Glutamatergic neuron (in vitro differentiated cells): ENCODE measurements around the gene PRRC2B. TPM values are rescaled to one million over a fixed set of nuclear protein-coding genes. Genes with fewer than 3 reads are reported as not detected.

ENCODE experiments used
- DNase-seq: peaks from one replicate; pipeline ENCODE4 v3.0.0; 2022
- H3K27ac Mint-ChIP-seq: one replicate; pipeline ENCODE4 v1.8.0; 2020; ENCODE audit warnings: mild to moderate bottlenecking, mixed read lengths, inconsistent platforms; ENCODE audit not compliant: unreplicated experiment
- H3K27me3 Mint-ChIP-seq: one replicate; pipeline ENCODE4 v1.8.0; 2020; ENCODE audit warnings: mild to moderate bottlenecking, moderate library complexity, mixed read lengths, inconsistent platforms; ENCODE audit not compliant: unreplicated experiment
- H3K36me3 Mint-ChIP-seq: one replicate; pipeline ENCODE4 v1.8.0; 2020; ENCODE audit warnings: mild to moderate bottlenecking, mixed read lengths, inconsistent platforms; ENCODE audit not compliant: unreplicated experiment
- H3K4me1 Mint-ChIP-seq: one replicate; pipeline ENCODE4 v1.8.0; 2020; ENCODE audit warnings: mild to moderate bottlenecking, low read depth, mixed read lengths, inconsistent platforms; ENCODE audit not compliant: unreplicated experiment
- H3K4me3 Mint-ChIP-seq: one replicate; pipeline ENCODE4 v1.8.0; 2020; ENCODE audit warnings: mild to moderate bottlenecking, mixed read lengths, inconsistent platforms; ENCODE audit not compliant: unreplicated experiment
- H3K9me3 Mint-ChIP-seq: one replicate; pipeline ENCODE4 v1.8.0; 2020; ENCODE audit warnings: mild to moderate bottlenecking, moderate library complexity, mixed read lengths, inconsistent platforms; ENCODE audit not compliant: unreplicated experiment
- CTCF ChIP-seq: fragments of 200-600 bp; sonication (generic); IDR thresholded peaks from one replicate; pipeline ENCODE4 v1.5.0; 2021; ENCODE audit not compliant: partially characterized antibody, unreplicated experiment
- total RNA-seq: library from RNA; stranded (reverse); fragmentation: NEBNext Ultra II Directional; extraction: Animal tissue kit (Norgen Biotek cat#: 25700); gene quantifications from one replicate; pipeline ENCODE4 v1.2.1, GENCODE V29; 2021; ENCODE audit not compliant: unreplicated experiment

The PRRC2B gene
- total RNA-seq, 1 donor from 2014 or later = 489 TPM

GRCh38 chr9:131530920-131531832, 137.3 kb downstream of the PRRC2B start, which contains the start of gene UCK1:
UCK1 (minus strand) TSS chr9:131531263; CDS start chr9:131531174, 89 bp downstream.
- peaks cover 2% of the 10 kb centered on the region for H3K4me1 Mint-ChIP-seq
- no peak for TF ChIP-seq CTCF
- no peaks in the 10 kb centered on the region for H3K36me3 Mint-ChIP-seq
- H3K9me3 Mint-ChIP-seq = peaks cover 1% of the 10 kb centered on the region
- peaks cover 5% of the 10 kb centered on the region for H3K27me3 Mint-ChIP-seq
- H3K27ac Mint-ChIP-seq = no peak within 1 kb of the TSS
- peak within 1 kb of the TSS; percentile 87 for H3K4me3 Mint-ChIP-seq
- DNase-seq = peak; percentile 84

- no peak for DNase-seq
These were observed 140.9 kb downstream of the PRRC2B start for GRCh38 chr9:131534721-131535237.

GRCh38 chr9:131537946-131538345, 144.1 kb downstream of the PRRC2B start:
- no peak for TF ChIP-seq CTCF
- no peak overlapping the region for H3K27ac Mint-ChIP-seq
- no peak for DNase-seq
- H3K9me3 Mint-ChIP-seq = peaks cover 6% of the 10 kb centered on the region
- no peaks in the 10 kb centered on the region for H3K4me1 Mint-ChIP-seq
- H3K36me3 Mint-ChIP-seq = peaks cover 17% of the 10 kb centered on the region
- no peaks in the 10 kb centered on the region for H3K27me3 Mint-ChIP-seq
- no peak overlapping the region for H3K4me3 Mint-ChIP-seq

More at GRCh38 chr9:131534721-131535237, 140.9 kb downstream of the PRRC2B start:
- Mint-ChIP-seq H3K27ac (no peak overlapping the region), H3K4me1 (peaks cover 2% of the 10 kb centered on the region), H3K36me3 (peaks cover 7% of the 10 kb centered on the region), H3K4me3 (no peak overlapping the region), H3K9me3 (peaks cover 6% of the 10 kb centered on the region), H3K27me3 (no peaks in the 10 kb centered on the region)
- no peak for TF ChIP-seq CTCF

DNA sequence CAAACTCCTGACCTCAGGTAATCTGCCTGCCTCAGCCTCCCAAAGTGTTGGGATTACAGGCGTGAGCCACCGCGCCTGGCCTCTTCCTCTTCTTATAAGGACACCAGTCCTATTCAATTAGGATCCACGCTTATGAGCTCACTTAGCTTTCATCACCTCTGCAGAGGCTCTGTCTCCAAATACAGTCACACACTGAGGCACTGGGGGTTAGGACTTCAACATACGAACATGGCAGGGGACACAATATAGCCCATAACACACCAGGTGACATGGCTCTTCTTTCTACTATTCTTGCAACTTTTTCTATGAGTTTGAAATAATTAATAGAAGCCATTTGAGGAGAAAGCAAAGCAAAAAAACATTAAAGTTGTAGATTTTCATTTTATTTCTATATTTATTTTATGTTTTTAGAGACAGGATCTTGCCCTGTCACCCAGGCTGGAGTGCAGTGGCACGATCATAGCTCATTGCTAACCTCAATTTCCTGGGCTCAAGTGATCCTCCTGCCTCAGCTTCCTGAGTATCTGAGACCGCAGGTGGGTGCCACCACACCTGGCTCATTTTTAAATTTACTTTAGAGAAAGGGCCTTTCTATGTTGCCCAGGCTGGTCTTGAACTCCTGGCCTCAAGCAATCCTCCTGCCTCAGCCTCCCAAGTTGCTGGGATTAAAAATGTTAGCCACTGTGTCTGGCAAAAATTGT, 145.5 kb downstream of the PRRC2B start:
- H3K27me3 Mint-ChIP-seq = peaks cover 3% of the 10 kb centered on the region
- no peak for DNase-seq
- H3K9me3 Mint-ChIP-seq = peaks cover 11% of the 10 kb centered on the region
- TF ChIP-seq CTCF = no peak
- peaks cover 30% of the 10 kb centered on the region for H3K36me3 Mint-ChIP-seq
- H3K27ac Mint-ChIP-seq = no peak overlapping the region
- H3K4me1 Mint-ChIP-seq = no peaks in the 10 kb centered on the region
- H3K4me3 Mint-ChIP-seq = no peak overlapping the region
